Loucy (cell line): ENCODE data around the gene ICAM5.

Experiments used
- CTCF ChIP-seq: fragments of 200-600 bp; sonication (generic); conservative IDR thresholded peaks from 2 replicates; pipeline ENCODE4 v1.5.1; 2014; ENCODE audit warnings: mild to moderate bottlenecking, antibody characterized with exemption, low read length
- EZH2phosphoT487 ChIP-seq: fragments of 200-600 bp; IDR thresholded peaks from 2 replicates; pipeline ENCODE4 v1.6.1; 2018; ENCODE audit warnings: antibody characterized with exemption, mild to moderate bottlenecking, moderate library complexity, borderline replicate concordance

GRCh38 chr19:10343495-10343894, 53.7 kb downstream of the ICAM5 start:
- TF ChIP-seq CTCF (no peak), EZH2phosphoT487 (no peak)
